ENCODE data around the gene DDX50.
"Not testable (repeated sequence)": the region's sequence is repeated elsewhere in the genome, so short reads cannot be mapped to it uniquely, and the experiment has no call there.

Gene DDX50

DNA sequence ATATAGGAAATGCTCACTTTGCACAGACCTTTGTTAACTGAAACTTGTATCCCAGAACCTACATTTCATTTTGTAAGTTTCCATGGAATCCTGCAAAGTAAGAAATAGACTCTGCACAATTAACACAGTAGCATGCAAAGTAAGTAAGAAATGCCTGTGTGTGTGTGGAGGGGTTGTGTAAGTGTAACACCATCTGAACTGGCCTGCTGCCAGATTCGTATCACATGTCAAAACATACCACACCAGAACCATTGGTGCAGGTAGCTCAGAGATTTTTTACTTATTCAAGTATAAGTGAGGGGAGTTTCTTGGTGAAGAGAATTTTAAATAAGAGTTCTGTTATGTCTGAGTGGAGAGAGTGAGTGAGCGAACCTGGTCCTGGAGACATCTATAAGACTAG, 37.0 kb downstream of the DDX50 start:
- Histone ChIP-seq H4K8ac (ENCODE audit: low read depth, low read length) (no peak overlapping the region), H2AK5ac (ENCODE audit: low read depth, low read length) (no peak overlapping the region), H2AFZ (ENCODE audit: low read length) (no peak overlapping the region), H2BK15ac (ENCODE audit: low read length) (no peak overlapping the region), H3K36me3 (replicated peaks in 1 of 2; ENCODE audit: control insufficient read depth in 2 of 2, insufficient read depth in 2 of 2, low read length in 2 of 2) (peaks cover 8 to 95% of the 10 kb centered on the region in 2 donors), H3K23ac (ENCODE audit: low read depth, low read length, poor library complexity) (no peak overlapping the region), H3K14ac (ENCODE audit: low read length) (no peak overlapping the region), H3K18ac (ENCODE audit: low read length) (no peak overlapping the region), H3K79me1 (ENCODE audit: low read depth, low read length) (no peaks in the 10 kb centered on the region), H3K4me2 (ENCODE audit: insufficient read depth, low read length, poor library complexity, severe bottlenecking) (no peak overlapping the region), H4K91ac (ENCODE audit: low read depth, low read length, poor library complexity) (no peak overlapping the region), H3K27me3 (ENCODE audit: control insufficient read depth in 3 of 3, insufficient read depth in 3 of 3, low read depth in 1 of 3, low read length in 3 of 3) (no peaks in the 10 kb centered on the region), H3K9me3 (replicated peaks in 1 of 2; ENCODE audit: control insufficient read depth in 2 of 2, insufficient read depth in 1 of 2, low read depth in 1 of 2, low read length in 2 of 2) (no peaks in the 10 kb centered on the region), H2BK120ac (ENCODE audit: low read depth, low read length) (no peak overlapping the region), H3K9ac (ENCODE audit: low read depth, low read length, poor library complexity) (no peak overlapping the region), H3K4me3 (ENCODE audit: low read length in 2 of 2) (no peak overlapping the region), H3K27ac (replicated peaks; ENCODE audit: low read length) (no peak overlapping the region), H2BK5ac (ENCODE audit: low read length) (no peak overlapping the region), H3K4me1 (ENCODE audit: control insufficient read depth in 2 of 2, insufficient read depth in 1 of 2, low read depth in 1 of 2, low read length in 2 of 2) (no peaks in the 10 kb centered on the region), H2BK12ac (ENCODE audit: low read length) (no peak overlapping the region), H3K4ac (ENCODE audit: low read length) (no peak overlapping the region)
- DNase-seq (ENCODE audit: low spot score), result no peak
- WGBS, 2 donors (ENCODE audit: extremely low coverage in 2 of 2, insufficient read length in 2 of 2, insufficient replicate concordance in 1 of 2), result no CpG with 5 or more reads among the region's 2 CpGs

DNA sequence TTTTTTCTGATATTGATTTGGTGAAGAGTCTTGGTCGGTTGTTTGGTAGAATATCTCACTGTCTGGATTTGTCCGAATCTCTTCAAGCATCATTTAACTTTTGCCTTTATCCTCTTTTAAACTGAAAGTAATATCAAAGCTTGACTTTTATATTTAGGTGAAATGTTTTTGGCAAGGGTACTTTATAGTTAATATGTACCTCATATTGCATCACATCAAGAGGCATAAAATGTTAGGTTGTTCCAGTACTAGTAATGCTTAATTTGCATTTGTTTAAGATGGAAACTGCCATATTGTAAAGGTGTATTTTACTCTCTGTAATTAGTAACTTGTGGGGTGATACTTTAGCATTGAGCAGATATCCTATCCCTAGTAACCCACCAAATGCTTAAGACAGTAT, 37.8 kb downstream of the DDX50 start:
- H2AK5ac ChIP-seq (ENCODE audit: low read depth, low read length), result no peak overlapping the region
- H3K9me3 ChIP-seq (replicated peaks in 1 of 2; ENCODE audit: control insufficient read depth in 2 of 2, insufficient read depth in 1 of 2, low read depth in 1 of 2, low read length in 2 of 2), result no peaks in the 10 kb centered on the region
- H2BK12ac ChIP-seq (ENCODE audit: low read length), result no peak overlapping the region
- no CpG with 5 or more reads among the region's 2 CpGs for WGBS, 2 donors (ENCODE audit: extremely low coverage in 2 of 2, insufficient read length in 2 of 2, insufficient replicate concordance in 1 of 2)
- H3K4me1 ChIP-seq (ENCODE audit: control insufficient read depth in 2 of 2, insufficient read depth in 1 of 2, low read depth in 1 of 2, low read length in 2 of 2), result no peaks in the 10 kb centered on the region
- no peak overlapping the region for H2AFZ ChIP-seq (ENCODE audit: low read length)
- H3K18ac ChIP-seq (ENCODE audit: low read length), result no peak overlapping the region
- H3K9ac ChIP-seq (ENCODE audit: low read depth, low read length, poor library complexity), result no peak overlapping the region
- no peak overlapping the region for H3K14ac ChIP-seq (ENCODE audit: low read length)
- no peak overlapping the region for H3K27ac ChIP-seq (replicated peaks; ENCODE audit: low read length)
- H2BK5ac ChIP-seq (ENCODE audit: low read length), result no peak overlapping the region
- H3K4me3 ChIP-seq (ENCODE audit: low read length in 2 of 2), result no peak overlapping the region
- peaks cover 8 to 96% of the 10 kb centered on the region in 2 donors for H3K36me3 ChIP-seq (replicated peaks in 1 of 2; ENCODE audit: control insufficient read depth in 2 of 2, insufficient read depth in 2 of 2, low read length in 2 of 2)
- no peak overlapping the region for H4K91ac ChIP-seq (ENCODE audit: low read depth, low read length, poor library complexity)
- H4K8ac ChIP-seq (ENCODE audit: low read depth, low read length), result no peak overlapping the region
- no peak for DNase-seq (ENCODE audit: low spot score)
- no peak overlapping the region for H2BK120ac ChIP-seq (ENCODE audit: low read depth, low read length)
- no peak overlapping the region for H3K4ac ChIP-seq (ENCODE audit: low read length)
- H3K23ac ChIP-seq (ENCODE audit: low read depth, low read length, poor library complexity), result no peak overlapping the region
- H3K79me1 ChIP-seq (ENCODE audit: low read depth, low read length), result no peaks in the 10 kb centered on the region
- no peaks in the 10 kb centered on the region for H3K27me3 ChIP-seq (ENCODE audit: control insufficient read depth in 3 of 3, insufficient read depth in 3 of 3, low read depth in 1 of 3, low read length in 3 of 3)
- no peak overlapping the region for H2BK15ac ChIP-seq (ENCODE audit: low read length)
- no peak overlapping the region for H3K4me2 ChIP-seq (ENCODE audit: insufficient read depth, low read length, poor library complexity, severe bottlenecking)

DNA sequence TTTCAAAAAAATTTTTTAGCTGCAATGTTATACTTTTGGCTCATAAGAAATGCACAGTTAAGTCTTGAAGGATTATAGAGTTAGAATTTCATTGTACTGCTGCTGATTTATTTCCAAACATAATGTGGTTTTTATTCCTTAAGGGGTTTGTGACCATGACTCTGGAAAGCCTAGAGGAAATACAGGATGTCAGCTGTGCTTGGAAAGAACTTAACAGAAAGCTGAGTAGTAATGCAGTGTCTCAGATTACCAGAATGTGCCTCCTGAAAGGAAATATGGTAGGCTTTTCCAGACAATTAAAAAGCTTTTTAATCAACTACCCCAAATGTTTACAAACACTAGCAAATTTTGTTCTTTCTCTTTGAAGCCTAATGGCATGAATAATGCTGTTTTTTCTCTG, 39.8 kb downstream of the DDX50 start:
- H2BK120ac ChIP-seq (ENCODE audit: low read depth, low read length); H3K9ac ChIP-seq (ENCODE audit: low read depth, low read length, poor library complexity); H3K23ac ChIP-seq (ENCODE audit: low read depth, low read length, poor library complexity); H3K9me3 ChIP-seq (replicated peaks in 1 of 2; ENCODE audit: control insufficient read depth in 2 of 2, insufficient read depth in 1 of 2, low read depth in 1 of 2, low read length in 2 of 2); H3K18ac ChIP-seq (ENCODE audit: low read length); H3K27me3 ChIP-seq (ENCODE audit: control insufficient read depth in 3 of 3, insufficient read depth in 3 of 3, low read depth in 1 of 3, low read length in 3 of 3); H3K4me2 ChIP-seq (ENCODE audit: insufficient read depth, low read length, poor library complexity, severe bottlenecking); H3K27ac ChIP-seq (replicated peaks; ENCODE audit: low read length); H3K14ac ChIP-seq (ENCODE audit: low read length); H3K4me3 ChIP-seq (ENCODE audit: low read length in 2 of 2); H2BK15ac ChIP-seq (ENCODE audit: low read length); H2BK5ac ChIP-seq (ENCODE audit: low read length); H4K91ac ChIP-seq (ENCODE audit: low read depth, low read length, poor library complexity); H3K4ac ChIP-seq (ENCODE audit: low read length); H2AFZ ChIP-seq (ENCODE audit: low read length); H3K79me1 ChIP-seq (ENCODE audit: low read depth, low read length); H2AK5ac ChIP-seq (ENCODE audit: low read depth, low read length); DNase-seq (ENCODE audit: low spot score); H2BK12ac ChIP-seq (ENCODE audit: low read length); H4K8ac ChIP-seq (ENCODE audit: low read depth, low read length); H3K4me1 ChIP-seq (ENCODE audit: control insufficient read depth in 2 of 2, insufficient read depth in 1 of 2, low read depth in 1 of 2, low read length in 2 of 2): not testable (repeated sequence)
- peaks cover 8 to 95% of the 10 kb centered on the region in 2 donors for H3K36me3 ChIP-seq (replicated peaks in 1 of 2; ENCODE audit: control insufficient read depth in 2 of 2, insufficient read depth in 2 of 2, low read length in 2 of 2)

DNA sequence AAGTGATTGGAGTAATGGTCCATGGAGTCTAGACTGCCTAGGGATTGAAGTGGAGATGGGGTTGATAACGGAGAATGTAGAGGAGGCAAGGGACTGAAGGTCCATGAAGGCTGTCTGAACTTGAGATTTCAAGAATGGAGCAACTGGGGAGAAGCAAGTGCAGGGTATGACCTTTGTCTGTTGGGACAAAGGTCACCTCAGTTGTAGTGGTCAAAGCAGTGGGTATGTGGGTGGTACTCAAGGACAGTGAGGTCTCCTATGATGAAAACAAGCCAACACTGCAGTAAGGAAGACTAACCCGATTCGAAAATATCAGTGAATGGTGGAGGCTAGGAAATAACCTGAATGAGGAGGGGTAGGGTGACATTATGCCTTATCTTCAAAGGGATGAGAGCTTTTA, 49.5 kb downstream of the DDX50 start:
- no peaks in the 10 kb centered on the region for H3K79me1 ChIP-seq (ENCODE audit: low read depth, low read length)

More for the DNA sequence above, 49.5 kb downstream of the DDX50 start:
- no peak overlapping the region for H3K18ac ChIP-seq (ENCODE audit: low read length)
- H2BK5ac ChIP-seq (ENCODE audit: low read length), result no peak overlapping the region
- no CpG with 5 or more reads among the region's 3 CpGs for WGBS, 2 donors (ENCODE audit: extremely low coverage in 2 of 2, insufficient read length in 2 of 2, insufficient replicate concordance in 1 of 2)
- H3K4ac ChIP-seq (ENCODE audit: low read length), result no peak overlapping the region
- H3K4me3 ChIP-seq (ENCODE audit: low read length in 2 of 2), result no peak overlapping the region
- H3K14ac ChIP-seq (ENCODE audit: low read length), result no peak overlapping the region
- peaks cover 7 to 57% of the 10 kb centered on the region in 2 donors for H3K36me3 ChIP-seq (replicated peaks in 1 of 2; ENCODE audit: control insufficient read depth in 2 of 2, insufficient read depth in 2 of 2, low read length in 2 of 2)
- H3K4me2 ChIP-seq (ENCODE audit: insufficient read depth, low read length, poor library complexity, severe bottlenecking), result no peak overlapping the region
- H2BK12ac ChIP-seq (ENCODE audit: low read length), result no peak overlapping the region
- H2AK5ac ChIP-seq (ENCODE audit: low read depth, low read length), result no peak overlapping the region
- H3K9ac ChIP-seq (ENCODE audit: low read depth, low read length, poor library complexity), result no peak overlapping the region
- H3K4me1 ChIP-seq (ENCODE audit: control insufficient read depth in 2 of 2, insufficient read depth in 1 of 2, low read depth in 1 of 2, low read length in 2 of 2), result no peaks in the 10 kb centered on the region
- no peak overlapping the region for H2BK15ac ChIP-seq (ENCODE audit: low read length)
- no peak overlapping the region for H3K27ac ChIP-seq (replicated peaks; ENCODE audit: low read length)
- no peak overlapping the region for H4K8ac ChIP-seq (ENCODE audit: low read depth, low read length)
- no peak for DNase-seq (ENCODE audit: low spot score)
- H2AFZ ChIP-seq (ENCODE audit: low read length), result no peak overlapping the region
- no peak overlapping the region for H4K91ac ChIP-seq (ENCODE audit: low read depth, low read length, poor library complexity)
- H3K9me3 ChIP-seq (replicated peaks in 1 of 2; ENCODE audit: control insufficient read depth in 2 of 2, insufficient read depth in 1 of 2, low read depth in 1 of 2, low read length in 2 of 2), result no peaks in the 10 kb centered on the region
- H2BK120ac ChIP-seq (ENCODE audit: low read depth, low read length), result no peak overlapping the region
- no peaks in the 10 kb centered on the region for H3K27me3 ChIP-seq (ENCODE audit: control insufficient read depth in 3 of 3, insufficient read depth in 3 of 3, low read depth in 1 of 3, low read length in 3 of 3)
- no peak overlapping the region for H3K23ac ChIP-seq (ENCODE audit: low read depth, low read length, poor library complexity)

Data from neuronal stem cell (in vitro differentiated cells).